ENCODE measurements around the gene ADGRL3.

ADGRL3 gene

GRCh38 chr4:61799794-61800193, 599.7 kb downstream of the ADGRL3 start:
- H3K4me3 ChIP-seq (ENCODE audit: control insufficient read depth, low read depth, low read length), result no peak overlapping the region
- TF ChIP-seq, protein P1, sequence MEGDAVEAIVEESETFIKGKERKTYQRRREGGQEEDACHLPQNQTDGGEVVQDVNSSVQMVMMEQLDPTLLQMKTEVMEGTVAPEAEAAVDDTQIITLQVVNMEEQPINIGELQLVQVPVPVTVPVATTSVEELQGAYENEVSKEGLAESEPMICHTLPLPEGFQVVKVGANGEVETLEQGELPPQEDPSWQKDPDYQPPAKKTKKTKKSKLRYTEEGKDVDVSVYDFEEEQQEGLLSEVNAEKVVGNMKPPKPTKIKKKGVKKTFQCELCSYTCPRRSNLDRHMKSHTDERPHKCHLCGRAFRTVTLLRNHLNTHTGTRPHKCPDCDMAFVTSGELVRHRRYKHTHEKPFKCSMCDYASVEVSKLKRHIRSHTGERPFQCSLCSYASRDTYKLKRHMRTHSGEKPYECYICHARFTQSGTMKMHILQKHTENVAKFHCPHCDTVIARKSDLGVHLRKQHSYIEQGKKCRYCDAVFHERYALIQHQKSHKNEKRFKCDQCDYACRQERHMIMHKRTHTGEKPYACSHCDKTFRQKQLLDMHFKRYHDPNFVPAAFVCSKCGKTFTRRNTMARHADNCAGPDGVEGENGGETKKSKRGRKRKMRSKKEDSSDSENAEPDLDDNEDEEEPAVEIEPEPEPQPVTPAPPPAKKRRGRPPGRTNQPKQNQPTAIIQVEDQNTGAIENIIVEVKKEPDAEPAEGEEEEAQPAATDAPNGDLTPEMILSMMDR (IDR thresholded peaks at IDR 0.05; ENCODE audit: control insufficient read depth, insufficient read depth, low read depth, low read length, missing control alignments), result no peak
- no peak for DNase-seq (ENCODE audit: low read depth)

GRCh38 chr4:61805227-61805626, 605.1 kb downstream of the ADGRL3 start:
- no peak overlapping the region for H3K4me3 ChIP-seq (ENCODE audit: control insufficient read depth, low read depth, low read length)
- TF ChIP-seq, protein P1 (IDR thresholded peaks at IDR 0.05; ENCODE audit: control insufficient read depth, insufficient read depth, low read depth, low read length, missing control alignments), result no peak
- DNase-seq (ENCODE audit: low read depth), result no peak

DNA sequence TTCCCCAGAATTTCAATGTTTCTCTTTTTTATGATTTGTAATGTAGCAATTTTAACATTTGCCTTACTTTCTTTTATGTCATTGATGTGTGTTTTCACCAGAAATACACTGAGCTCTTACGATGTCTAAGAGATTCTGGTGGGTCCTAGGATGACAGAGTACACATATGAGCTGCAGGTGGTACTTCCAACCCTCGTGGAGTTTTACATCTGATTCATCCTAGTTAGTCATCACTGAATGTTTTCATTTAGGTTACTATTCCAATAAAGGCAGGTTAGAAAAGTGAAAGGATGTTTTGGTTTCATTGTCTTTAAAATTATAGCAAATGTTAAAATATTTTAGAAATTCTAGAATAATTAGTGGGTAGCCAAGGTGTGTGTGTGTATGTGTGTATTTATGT, 605.9 kb downstream of the ADGRL3 start:
- TF ChIP-seq, protein P1 (IDR thresholded peaks at IDR 0.05; ENCODE audit: control insufficient read depth, insufficient read depth, low read depth, low read length, missing control alignments), result no peak
- H3K4me3 ChIP-seq (ENCODE audit: control insufficient read depth, low read depth, low read length), result no peak overlapping the region
- no peak for DNase-seq (ENCODE audit: low read depth)

- TF ChIP-seq, protein P1 (IDR thresholded peaks at IDR 0.05; ENCODE audit: control insufficient read depth, insufficient read depth, low read depth, low read length, missing control alignments), result no peak
- DNase-seq (ENCODE audit: low read depth), result no peak
These were observed 612.0 kb downstream of the ADGRL3 start for GRCh38 chr4:61812171-61812570.

GRCh38 chr4:61817071-61817470, 616.9 kb downstream of the ADGRL3 start:
- TF ChIP-seq, protein P1 (IDR thresholded peaks at IDR 0.05; ENCODE audit: control insufficient read depth, insufficient read depth, low read depth, low read length, missing control alignments), result no peak
- H3K4me3 ChIP-seq (ENCODE audit: control insufficient read depth, low read depth, low read length), result no peak overlapping the region
- no peak for DNase-seq (ENCODE audit: low read depth)

More at GRCh38 chr4:61812171-61812570, 612.0 kb downstream of the ADGRL3 start:
- no peak overlapping the region for H3K4me3 ChIP-seq (ENCODE audit: control insufficient read depth, low read depth, low read length)

DNA sequence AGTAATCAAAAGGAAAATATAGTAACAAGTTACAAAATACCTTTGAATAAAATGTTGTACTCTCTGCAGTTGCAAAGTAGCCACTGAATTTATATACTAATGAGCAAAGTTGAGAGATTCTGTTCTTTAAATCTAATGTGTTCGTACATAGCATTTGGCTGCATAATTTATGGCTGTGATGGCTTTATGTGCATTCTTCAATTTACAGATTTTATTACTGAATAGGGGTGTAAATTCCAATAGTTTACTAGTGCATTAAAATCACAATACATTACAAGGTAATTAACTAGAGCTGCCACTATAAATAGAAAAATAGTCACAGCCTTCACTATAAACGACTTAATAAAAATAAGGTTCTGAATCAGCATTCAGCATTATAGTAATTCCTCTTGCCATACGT, 620.0 kb downstream of the ADGRL3 start:
- no peak for DNase-seq (ENCODE audit: low read depth)
- H3K4me3 ChIP-seq (ENCODE audit: control insufficient read depth, low read depth, low read length), result no peak overlapping the region
- TF ChIP-seq, protein P1 (IDR thresholded peaks at IDR 0.05; ENCODE audit: control insufficient read depth, insufficient read depth, low read depth, low read length, missing control alignments), result no peak

DNA sequence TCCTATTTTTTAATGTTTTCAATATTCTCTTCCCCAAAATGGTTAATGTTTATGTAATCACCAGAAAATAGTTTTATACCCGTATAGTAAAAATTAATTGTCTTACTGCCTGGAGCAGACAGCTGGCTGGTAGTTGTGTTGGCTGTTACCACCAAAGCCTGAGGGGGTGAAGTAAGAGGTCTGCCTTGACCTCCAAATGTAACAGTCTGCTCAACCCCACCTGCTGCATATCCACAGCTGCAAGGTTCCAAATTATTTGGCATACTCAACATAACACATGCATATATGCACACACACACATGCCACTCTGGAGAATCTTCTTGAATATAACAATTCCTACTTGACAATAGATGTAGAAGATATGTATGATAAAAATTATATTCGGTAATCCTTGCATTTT, 624.3 kb downstream of the ADGRL3 start:
- no peak for DNase-seq (ENCODE audit: low read depth)
- TF ChIP-seq, protein P1 (IDR thresholded peaks at IDR 0.05; ENCODE audit: control insufficient read depth, insufficient read depth, low read depth, low read length, missing control alignments), result no peak
- no peak overlapping the region for H3K4me3 ChIP-seq (ENCODE audit: control insufficient read depth, low read depth, low read length)
